Kidney capillary endothelial cell (primary cell): ENCODE results near the gene DAPK3.

Experiments used
- DNase-seq: peaks from one replicate; pipeline ENCODE4 v3.0.0-alpha.2; 2018; ENCODE audit warnings: low spot score

Gene DAPK3

GRCh38 chr19:3910105-3910504 lies 60.8 kb downstream of the DAPK3 start:
- DNase-seq: no peak
